ENCODE data around the gene FEM1C.

FEM1C gene

DNA sequence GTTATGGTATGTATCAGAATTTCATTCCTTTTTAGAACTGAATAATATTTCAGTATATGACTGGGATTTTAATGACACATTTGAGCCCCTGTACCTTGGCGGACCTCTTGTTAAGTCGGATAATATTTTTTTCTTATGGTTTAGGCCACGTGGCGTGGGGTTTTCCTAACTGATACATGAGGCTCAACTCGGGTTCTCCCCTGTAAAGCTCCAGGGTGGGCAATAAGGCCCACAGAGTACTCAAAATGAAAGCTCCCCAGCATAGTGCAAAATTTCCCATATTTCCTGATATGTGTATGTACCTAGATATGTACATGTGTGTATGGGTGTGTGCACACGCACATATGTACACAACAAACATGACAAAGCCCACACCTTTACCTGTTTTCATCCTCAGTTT, 33.2 kb upstream of the FEM1C start:
- H3K4me1 ChIP-seq (ENCODE audit: control insufficient read depth, insufficient read depth, low read depth, low read length), result peaks cover 3% of the 10 kb centered on the region
- no peak overlapping the region for H2BK12ac ChIP-seq (ENCODE audit: low read length in 2 of 2)
- H3K14ac ChIP-seq (ENCODE audit: low read length in 2 of 2), result no peak overlapping the region
- H3K27me3 ChIP-seq (ENCODE audit: control insufficient read depth in 1 of 2, insufficient read depth in 1 of 2, low read length in 2 of 2), result no peaks in the 10 kb centered on the region
- H4K8ac ChIP-seq (ENCODE audit: low read length), result no peak overlapping the region
- H4K91ac ChIP-seq (ENCODE audit: low read length), result no peak overlapping the region
- WGBS, result 98% methylated on average over 5 of the region's 6 CpGs
- H3K4ac ChIP-seq (ENCODE audit: low read depth in 1 of 2, low read length in 2 of 2), result no peak overlapping the region
- H2BK5ac ChIP-seq (ENCODE audit: low read depth, low read length, poor library complexity, severe bottlenecking), result no peak overlapping the region
- H3K4me2 ChIP-seq (ENCODE audit: low read length, poor library complexity, severe bottlenecking), result no peak overlapping the region
- H3K9me3 ChIP-seq (ENCODE audit: control insufficient read depth, low read length), result peaks cover 15% of the 10 kb centered on the region
- no peak overlapping the region for H2BK120ac ChIP-seq (ENCODE audit: low read depth, low read length)
- no peak overlapping the region for H3K9ac ChIP-seq (ENCODE audit: low read length)
- H3K79me1 ChIP-seq (replicated peaks; ENCODE audit: low read length, poor library complexity, severe bottlenecking), result no peaks in the 10 kb centered on the region
- no peak overlapping the region for H2AFZ ChIP-seq (ENCODE audit: low read depth, low read length)
- no peak overlapping the region for H3K18ac ChIP-seq (ENCODE audit: low read depth in 1 of 2, low read length in 2 of 2)
- H2AK5ac ChIP-seq (ENCODE audit: low read length, severe bottlenecking), result no peak overlapping the region
- no peak overlapping the region for H3K27ac ChIP-seq (ENCODE audit: low read length, poor library complexity, severe bottlenecking)
- peak overlapping the region in 1 of 2 experiments; percentile 10 for H3K4me3 ChIP-seq (ENCODE audit: insufficient read depth in 1 of 2, low read depth in 1 of 2, low read length in 2 of 2)
- H2BK15ac ChIP-seq (ENCODE audit: low read depth, poor library complexity, severe bottlenecking), result no peak overlapping the region
- peaks cover 0 to 43% of the 10 kb centered on the region in 2 experiments for H3K36me3 ChIP-seq (ENCODE audit: control insufficient read depth in 1 of 2, insufficient read depth in 2 of 2, low read depth in 1 of 2, low read length in 2 of 2)
- no peak for DNase-seq
- no peak overlapping the region for H3K23ac ChIP-seq (ENCODE audit: low read length in 2 of 2)

GRCh38 chr5:115577329-115577728, 32.8 kb upstream of the FEM1C start:
- no peak overlapping the region for H2BK12ac ChIP-seq (ENCODE audit: low read length in 2 of 2)
- no peak overlapping the region for H3K18ac ChIP-seq (ENCODE audit: low read depth in 1 of 2, low read length in 2 of 2)
- H2BK15ac ChIP-seq (ENCODE audit: low read depth, poor library complexity, severe bottlenecking), result no peak overlapping the region
- no peak overlapping the region for H3K27ac ChIP-seq (ENCODE audit: low read length, poor library complexity, severe bottlenecking)
- H3K4me2 ChIP-seq (ENCODE audit: low read length, poor library complexity, severe bottlenecking), result no peak overlapping the region
- H2AK5ac ChIP-seq (ENCODE audit: low read length, severe bottlenecking), result no peak overlapping the region
- no peak for DNase-seq
- 73% methylated on average over 2 of the region's 2 CpGs for WGBS
- no peaks in the 10 kb centered on the region for H3K27me3 ChIP-seq (ENCODE audit: control insufficient read depth in 1 of 2, insufficient read depth in 1 of 2, low read length in 2 of 2)
- H3K36me3 ChIP-seq (ENCODE audit: control insufficient read depth in 1 of 2, insufficient read depth in 2 of 2, low read depth in 1 of 2, low read length in 2 of 2), result peaks cover 0 to 43% of the 10 kb centered on the region in 2 experiments
- H3K14ac ChIP-seq (ENCODE audit: low read length in 2 of 2), result no peak overlapping the region
- no peaks in the 10 kb centered on the region for H3K79me1 ChIP-seq (replicated peaks; ENCODE audit: low read length, poor library complexity, severe bottlenecking)
- H4K91ac ChIP-seq (ENCODE audit: low read length), result no peak overlapping the region
- H3K4ac ChIP-seq (ENCODE audit: low read depth in 1 of 2, low read length in 2 of 2), result no peak overlapping the region
- no peak overlapping the region for H2BK120ac ChIP-seq (ENCODE audit: low read depth, low read length)
- H3K9ac ChIP-seq (ENCODE audit: low read length), result no peak overlapping the region
- H3K4me1 ChIP-seq (ENCODE audit: control insufficient read depth, insufficient read depth, low read depth, low read length), result peaks cover 3% of the 10 kb centered on the region
- no peak overlapping the region for H4K8ac ChIP-seq (ENCODE audit: low read length)
- H2BK5ac ChIP-seq (ENCODE audit: low read depth, low read length, poor library complexity, severe bottlenecking), result no peak overlapping the region
- peak overlapping the region in 1 of 2 experiments; percentile 10 for H3K4me3 ChIP-seq (ENCODE audit: insufficient read depth in 1 of 2, low read depth in 1 of 2, low read length in 2 of 2)
- no peak overlapping the region for H2AFZ ChIP-seq (ENCODE audit: low read depth, low read length)
- H3K23ac ChIP-seq (ENCODE audit: low read length in 2 of 2), result no peak overlapping the region
- peaks cover 15% of the 10 kb centered on the region for H3K9me3 ChIP-seq (ENCODE audit: control insufficient read depth, low read length)

DNA sequence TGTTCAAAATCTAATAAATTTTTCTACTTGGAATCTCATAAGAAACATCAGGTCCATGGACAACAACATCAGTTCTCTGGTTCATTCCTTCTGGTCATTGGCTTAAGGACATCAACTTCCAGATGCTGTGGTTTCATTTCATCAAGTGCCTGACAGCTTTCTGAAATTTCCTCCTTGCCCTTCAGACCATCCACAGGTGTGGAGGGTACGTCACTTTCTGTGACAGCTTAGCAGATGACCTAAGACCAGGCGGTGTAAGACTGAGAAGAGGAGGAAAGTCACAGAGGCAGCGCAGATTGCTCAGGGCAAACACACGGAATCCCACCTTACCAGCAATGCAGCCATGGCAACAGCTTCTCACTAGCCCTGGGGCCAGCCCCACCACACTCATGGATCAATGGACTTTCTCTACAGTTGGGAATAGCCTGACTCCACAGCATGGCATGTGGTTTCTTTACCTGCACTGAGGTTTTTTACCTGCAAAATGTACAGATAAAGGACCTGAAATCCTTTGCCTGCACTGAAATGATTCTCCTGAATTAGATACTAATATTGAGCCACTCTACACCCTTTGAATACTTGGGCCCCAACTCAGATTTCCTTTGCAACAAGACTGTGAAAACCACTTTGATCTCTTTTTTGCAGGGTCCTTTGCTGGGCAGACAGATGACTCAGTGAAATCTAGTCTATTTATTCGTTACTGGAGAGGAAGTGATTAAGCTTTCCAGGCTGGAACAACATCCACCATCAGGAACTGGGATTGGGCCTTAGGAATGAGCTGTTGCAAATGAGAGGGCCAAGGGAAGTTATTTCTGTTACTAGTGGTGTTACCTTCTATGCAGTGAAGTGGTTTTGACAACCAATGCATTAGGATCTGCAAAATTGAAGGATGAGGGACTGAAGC, 30.8 kb upstream of the FEM1C start:
- Histone ChIP-seq H4K8ac (ENCODE audit: low read length) (no peak overlapping the region), H3K18ac (ENCODE audit: low read depth in 1 of 2, low read length in 2 of 2) (peak overlapping the region; percentile 25 to 82), H2BK120ac (ENCODE audit: low read depth, low read length) (no peak overlapping the region), H3K4me2 (ENCODE audit: low read length, poor library complexity, severe bottlenecking) (no peak overlapping the region), H3K79me1 (replicated peaks; ENCODE audit: low read length, poor library complexity, severe bottlenecking) (no peaks in the 10 kb centered on the region), H2BK12ac (ENCODE audit: low read length in 2 of 2) (peak overlapping the region in 1 of 2 experiments; percentile 12), H3K4me1 (ENCODE audit: control insufficient read depth, insufficient read depth, low read depth, low read length) (peaks cover 3% of the 10 kb centered on the region), H3K23ac (ENCODE audit: low read length in 2 of 2) (no peak overlapping the region), H3K27me3 (ENCODE audit: control insufficient read depth in 1 of 2, insufficient read depth in 1 of 2, low read length in 2 of 2) (no peaks in the 10 kb centered on the region), H3K14ac (ENCODE audit: low read length in 2 of 2) (peak overlapping the region in 1 of 2 experiments; percentile 18), H2AK5ac (ENCODE audit: low read length, severe bottlenecking) (no peak overlapping the region), H3K4ac (ENCODE audit: low read depth in 1 of 2, low read length in 2 of 2) (peak overlapping the region in 1 of 2 experiments; percentile 9), H2BK15ac (ENCODE audit: low read depth, poor library complexity, severe bottlenecking) (no peak overlapping the region), H3K27ac (ENCODE audit: low read length, poor library complexity, severe bottlenecking) (peak overlapping the region; percentile 40), H3K4me3 (ENCODE audit: insufficient read depth in 1 of 2, low read depth in 1 of 2, low read length in 2 of 2) (no peak overlapping the region), H2AFZ (ENCODE audit: low read depth, low read length) (no peak overlapping the region), H3K9ac (ENCODE audit: low read length) (no peak overlapping the region), H2BK5ac (ENCODE audit: low read depth, low read length, poor library complexity, severe bottlenecking) (no peak overlapping the region), H3K9me3 (ENCODE audit: control insufficient read depth, low read length) (peaks cover 15% of the 10 kb centered on the region), H4K91ac (ENCODE audit: low read length) (no peak overlapping the region), H3K36me3 (ENCODE audit: control insufficient read depth in 1 of 2, insufficient read depth in 2 of 2, low read depth in 1 of 2, low read length in 2 of 2) (peaks cover 0 to 36% of the 10 kb centered on the region in 2 experiments)
- 71% methylated on average over 5 of the region's 5 CpGs for WGBS
- peak; percentile 72 for DNase-seq

GRCh38 chr5:115573133-115573532, 28.6 kb upstream of the FEM1C start:
- H3K36me3 ChIP-seq (ENCODE audit: control insufficient read depth in 1 of 2, insufficient read depth in 2 of 2, low read depth in 1 of 2, low read length in 2 of 2), result peaks cover 0 to 17% of the 10 kb centered on the region in 2 experiments
- H3K79me1 ChIP-seq (replicated peaks; ENCODE audit: low read length, poor library complexity, severe bottlenecking), result no peaks in the 10 kb centered on the region
- no peak overlapping the region for H3K4ac ChIP-seq (ENCODE audit: low read depth in 1 of 2, low read length in 2 of 2)
- peaks cover 3% of the 10 kb centered on the region for H3K4me1 ChIP-seq (ENCODE audit: control insufficient read depth, insufficient read depth, low read depth, low read length)
- no peak overlapping the region for H2BK120ac ChIP-seq (ENCODE audit: low read depth, low read length)
- H3K18ac ChIP-seq (ENCODE audit: low read depth in 1 of 2, low read length in 2 of 2), result no peak overlapping the region
- H3K9me3 ChIP-seq (ENCODE audit: control insufficient read depth, low read length), result peaks cover 15% of the 10 kb centered on the region
- no CpG with 5 or more reads among the region's 2 CpGs for WGBS
- H2BK12ac ChIP-seq (ENCODE audit: low read length in 2 of 2), result no peak overlapping the region
- peak overlapping the region; percentile 26 for H3K27ac ChIP-seq (ENCODE audit: low read length, poor library complexity, severe bottlenecking)
- H2AK5ac ChIP-seq (ENCODE audit: low read length, severe bottlenecking), result no peak overlapping the region
- no peak overlapping the region for H2BK5ac ChIP-seq (ENCODE audit: low read depth, low read length, poor library complexity, severe bottlenecking)
- H3K14ac ChIP-seq (ENCODE audit: low read length in 2 of 2), result no peak overlapping the region
- no peak overlapping the region for H3K4me3 ChIP-seq (ENCODE audit: insufficient read depth in 1 of 2, low read depth in 1 of 2, low read length in 2 of 2)
- no peaks in the 10 kb centered on the region for H3K27me3 ChIP-seq (ENCODE audit: control insufficient read depth in 1 of 2, insufficient read depth in 1 of 2, low read length in 2 of 2)
- no peak overlapping the region for H4K91ac ChIP-seq (ENCODE audit: low read length)
- DNase-seq, result no peak
- no peak overlapping the region for H3K9ac ChIP-seq (ENCODE audit: low read length)
- no peak overlapping the region for H2AFZ ChIP-seq (ENCODE audit: low read depth, low read length)
- H4K8ac ChIP-seq (ENCODE audit: low read length), result no peak overlapping the region
- no peak overlapping the region for H2BK15ac ChIP-seq (ENCODE audit: low read depth, poor library complexity, severe bottlenecking)
- no peak overlapping the region for H3K23ac ChIP-seq (ENCODE audit: low read length in 2 of 2)
- H3K4me2 ChIP-seq (ENCODE audit: low read length, poor library complexity, severe bottlenecking), result no peak overlapping the region

Data from mesenchymal stem cell (in vitro differentiated cells and primary cell).